Osteoblast (primary cell): ENCODE results near the gene CLSTN2. TPM values are rescaled to one million over a fixed set of nuclear protein-coding genes. Genes with fewer than 3 reads are reported as not detected.
A peak's percentile ranks its signal among the peaks of the same experiment; 100 is the strongest.

Source experiments
- DNase-seq: peaks from one replicate; pipeline ENCODE4 v3.0.0; 2011; ENCODE audit warnings: low spot score, mixed read lengths; ENCODE audit not compliant: insufficient read length; ENCODE audit errors: missing footprints
- H2AFZ ChIP-seq: 2 replicates; pipeline ENCODE4 v1.6.0; 2011; ENCODE audit warnings: mild to moderate bottlenecking, low read length
- H3K27ac ChIP-seq: 2 replicates; pipeline ENCODE4 v1.5.1; 2011; ENCODE audit warnings: mild to moderate bottlenecking, low read depth, low read length, moderate library complexity
- H3K27me3 ChIP-seq: 2 replicates; pipeline ENCODE4 v1.6.0; 2012; ENCODE audit warnings: mild to moderate bottlenecking, control low read depth, inconsistent platforms, low read length, moderate library complexity; ENCODE audit not compliant: insufficient read depth
- H3K36me3 ChIP-seq: 2 replicates; pipeline ENCODE4 v1.5.1; 2011; ENCODE audit warnings: mild to moderate bottlenecking, low read length, control low read depth, moderate library complexity; ENCODE audit not compliant: insufficient read depth
- H3K4me1 ChIP-seq: 2 replicates; pipeline ENCODE4 v1.5.1; 2011; ENCODE audit warnings: mild to moderate bottlenecking, low read length, control low read depth, moderate library complexity; ENCODE audit not compliant: insufficient read depth
- H3K4me2 ChIP-seq: 2 replicates; pipeline ENCODE4 v1.6.0; 2011; ENCODE audit warnings: mild to moderate bottlenecking, low read length; ENCODE audit not compliant: insufficient read depth
- H3K4me3 ChIP-seq: fragments of 200-600 bp; sonication (generic); 3 replicates; pipeline ENCODE4 v1.5.1; 2012; ENCODE audit warnings: mild to moderate bottlenecking, low read length, inconsistent platforms; ENCODE audit not compliant: insufficient read depth
- H3K79me2 ChIP-seq: 2 replicates; pipeline ENCODE4 v1.6.0; 2012; ENCODE audit warnings: mild to moderate bottlenecking, low read length, control low read depth, inconsistent platforms; ENCODE audit not compliant: insufficient read depth
- H3K9me3 ChIP-seq: 2 replicates; pipeline ENCODE4 v1.5.1; 2011; ENCODE audit warnings: low read depth, low read length, control low read depth
- H4K20me1 ChIP-seq: 2 replicates; pipeline ENCODE4 v1.6.0; 2012; ENCODE audit warnings: mild to moderate bottlenecking, low read length, control low read depth; ENCODE audit not compliant: insufficient read depth
- CTCF ChIP-seq: IDR thresholded peaks from 2 replicates; pipeline ENCODE4 v1.5.1; 2011; ENCODE audit warnings: mild to moderate bottlenecking, low read depth, low read length, moderate library complexity; ENCODE audit errors: extremely low read depth
- total RNA-seq: library from RNA; depleted of rRNA; stranded (reverse); fragments of >200 nt; gene quantifications from 2 replicates; pipeline ENCODE4 v1.2.3, GENCODE V29; 2012

Gene CLSTN2
- total RNA-seq, 1 donor = under 0.01 TPM

GRCh38 chr3:140186421-140186920, 251.5 kb downstream of the CLSTN2 start:
- Histone ChIP-seq H3K4me3 (no peak overlapping the region), H4K20me1 (no peaks in the 10 kb centered on the region), H3K27me3 (peaks cover 4% of the 10 kb centered on the region), H3K79me2 (no peaks in the 10 kb centered on the region), H3K27ac (no peak overlapping the region), H3K4me2 (peak overlapping the region; percentile 60), H3K4me1 (peaks cover 15% of the 10 kb centered on the region), H3K36me3 (no peaks in the 10 kb centered on the region), H3K9me3 (no peaks in the 10 kb centered on the region), H2AFZ (no peak overlapping the region)
- DNase-seq = no peak
- no peak for TF ChIP-seq CTCF

GRCh38 chr3:140187028-140187427, 252.0 kb downstream of the CLSTN2 start:
- H3K36me3 ChIP-seq = no peaks in the 10 kb centered on the region
- no peak overlapping the region for H3K4me3 ChIP-seq
- H3K4me2 ChIP-seq = no peak overlapping the region
- peaks cover 4% of the 10 kb centered on the region for H3K27me3 ChIP-seq
- TF ChIP-seq CTCF = no peak
- H3K4me1 ChIP-seq = peaks cover 15% of the 10 kb centered on the region
- no peak for DNase-seq
- no peak overlapping the region for H2AFZ ChIP-seq
- no peaks in the 10 kb centered on the region for H3K9me3 ChIP-seq
- H4K20me1 ChIP-seq = no peaks in the 10 kb centered on the region
- H3K79me2 ChIP-seq = no peaks in the 10 kb centered on the region
- H3K27ac ChIP-seq = no peak overlapping the region

GRCh38 chr3:140187656-140188221, 252.8 kb downstream of the CLSTN2 start:
- no peak for DNase-seq
- Histone ChIP-seq H3K4me1 (peaks cover 15% of the 10 kb centered on the region), H3K4me3 (no peak overlapping the region), H3K79me2 (no peaks in the 10 kb centered on the region), H3K9me3 (no peaks in the 10 kb centered on the region), H2AFZ (no peak overlapping the region), H4K20me1 (no peaks in the 10 kb centered on the region), H3K27me3 (peaks cover 4% of the 10 kb centered on the region), H3K27ac (no peak overlapping the region), H3K4me2 (no peak overlapping the region), H3K36me3 (no peaks in the 10 kb centered on the region)
- TF ChIP-seq CTCF = no peak

- no peak overlapping the region for H3K27ac ChIP-seq
- DNase-seq = no peak
- H3K79me2 ChIP-seq = no peaks in the 10 kb centered on the region
- no peak for TF ChIP-seq CTCF
- no peaks in the 10 kb centered on the region for H4K20me1 ChIP-seq
- no peak overlapping the region for H3K4me3 ChIP-seq
- no peak overlapping the region for H3K4me2 ChIP-seq
- no peak overlapping the region for H2AFZ ChIP-seq
- peaks cover 5% of the 10 kb centered on the region for H3K27me3 ChIP-seq
- no peaks in the 10 kb centered on the region for H3K9me3 ChIP-seq
- no peaks in the 10 kb centered on the region for H3K36me3 ChIP-seq
- peaks cover 15% of the 10 kb centered on the region for H3K4me1 ChIP-seq
Measured at GRCh38 chr3:140188285-140188684, 253.3 kb downstream of the CLSTN2 start.
